ENCODE results near the gene SCOC.

DNA sequence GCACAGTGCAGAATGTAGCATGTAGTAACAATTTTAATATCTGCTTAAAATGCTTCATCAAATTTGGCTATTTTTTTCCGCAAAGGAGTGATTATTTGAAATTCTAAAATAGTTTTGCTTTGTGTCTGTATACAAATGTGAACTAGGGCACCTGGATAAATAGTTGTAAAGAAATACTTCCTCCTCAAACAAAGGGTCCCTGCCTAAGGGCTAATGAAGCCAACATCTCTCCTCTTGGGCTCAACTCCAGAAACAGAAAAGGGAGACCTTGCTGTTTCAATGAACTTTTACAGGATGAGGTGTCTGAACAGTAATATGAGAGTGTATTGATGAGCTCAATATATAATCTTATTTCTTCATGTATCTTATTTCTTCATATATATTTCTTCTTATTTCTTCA, 30.8 kb upstream of the SCOC start:
- TF ChIP-seq, protein P1, sequence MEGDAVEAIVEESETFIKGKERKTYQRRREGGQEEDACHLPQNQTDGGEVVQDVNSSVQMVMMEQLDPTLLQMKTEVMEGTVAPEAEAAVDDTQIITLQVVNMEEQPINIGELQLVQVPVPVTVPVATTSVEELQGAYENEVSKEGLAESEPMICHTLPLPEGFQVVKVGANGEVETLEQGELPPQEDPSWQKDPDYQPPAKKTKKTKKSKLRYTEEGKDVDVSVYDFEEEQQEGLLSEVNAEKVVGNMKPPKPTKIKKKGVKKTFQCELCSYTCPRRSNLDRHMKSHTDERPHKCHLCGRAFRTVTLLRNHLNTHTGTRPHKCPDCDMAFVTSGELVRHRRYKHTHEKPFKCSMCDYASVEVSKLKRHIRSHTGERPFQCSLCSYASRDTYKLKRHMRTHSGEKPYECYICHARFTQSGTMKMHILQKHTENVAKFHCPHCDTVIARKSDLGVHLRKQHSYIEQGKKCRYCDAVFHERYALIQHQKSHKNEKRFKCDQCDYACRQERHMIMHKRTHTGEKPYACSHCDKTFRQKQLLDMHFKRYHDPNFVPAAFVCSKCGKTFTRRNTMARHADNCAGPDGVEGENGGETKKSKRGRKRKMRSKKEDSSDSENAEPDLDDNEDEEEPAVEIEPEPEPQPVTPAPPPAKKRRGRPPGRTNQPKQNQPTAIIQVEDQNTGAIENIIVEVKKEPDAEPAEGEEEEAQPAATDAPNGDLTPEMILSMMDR (IDR thresholded peaks at IDR 0.05) = no peak
- no peak for TF ChIP-seq POLR2A (IDR thresholded peaks at IDR 0.05)
- TF ChIP-seq POLR2AphosphoS5 (IDR thresholded peaks at IDR 0.05; ENCODE audit: insufficient read depth in 1 of 2, low read depth in 1 of 2) = no peak
